IMR-90 (cell line): ENCODE data around the gene COA5. TPM values are rescaled to one million over a fixed set of nuclear protein-coding genes. Genes with fewer than 3 reads are reported as not detected.

Experiments
- ATAC-seq: fragments of 200-7000 bp; cut with Tn5 transposase; 2 replicates; pipeline ENCODE4 v1.9.1; 2020; ENCODE audit warnings: low read depth, mild to moderate bottlenecking, moderate library complexity
- BruUV-seq: library from RNA; stranded (reverse); fragments of 400-500 nt; replicated peaks from 2 replicates; lab custom pipeline; 2021; lab: Mats Ljungman, UMichigan
- CTCF ChIA-PET: fragments of 300-600 bp; formaldehyde crosslinking; extraction: SDS; loops from one replicate; lab custom pipeline; 2021; ENCODE audit warnings: antibody characterized with exemption; lab: Yijun Ruan, JAX
- POLR2A ChIA-PET: fragments of 300-600 bp; sonication (Branson Sonifier 250); formaldehyde crosslinking; loops from one replicate; lab custom pipeline; 2022; ENCODE audit warnings: antibody characterized with exemption; ENCODE audit not compliant: unreplicated experiment; lab: Charles Lee
- DNase-seq: peaks from one replicate; pipeline ENCODE4 v3.0.0; 2013
- H2AFZ ChIP-seq: replicated peaks from 2 replicates; pipeline ENCODE3; 2013; ENCODE audit warnings: low read length, mild to moderate bottlenecking; ENCODE audit not compliant: poor library complexity
- H2AK5ac ChIP-seq: 2 replicates; pipeline ENCODE4 v1.6.1; 2013; ENCODE audit warnings: low read depth, low read length, inconsistent platforms
- H2AK9ac ChIP-seq: replicated peaks from 2 replicates; pipeline ENCODE3; 2013; ENCODE audit warnings: mild to moderate bottlenecking, low read depth, low read length, moderate library complexity; ENCODE audit not compliant: poor library complexity
- H2BK120ac ChIP-seq: 2 replicates; pipeline ENCODE4 v1.6.1; 2013; ENCODE audit warnings: low read depth, low read length, inconsistent platforms
- H2BK15ac ChIP-seq: 3 replicates; pipeline ENCODE4 v1.6.1; 2013; ENCODE audit warnings: low read depth, low read length, inconsistent platforms
- H2BK20ac ChIP-seq: 2 replicates; pipeline ENCODE4 v1.6.1; 2013; ENCODE audit warnings: low read depth, mild to moderate bottlenecking, inconsistent platforms, low read length, moderate library complexity
- H2BK5ac ChIP-seq: 2 replicates; pipeline ENCODE4 v1.6.1; 2013; ENCODE audit warnings: mild to moderate bottlenecking, low read depth, low read length, inconsistent platforms; ENCODE audit not compliant: poor library complexity, severe bottlenecking
- H3K14ac ChIP-seq: replicated peaks from 2 replicates; pipeline ENCODE4 v1.6.1; 2013; ENCODE audit warnings: low read depth, low read length, inconsistent platforms
- H3K18ac ChIP-seq: 2 replicates; pipeline ENCODE4 v1.6.1; 2013; ENCODE audit warnings: low read depth, low read length, control low read depth
- H3K23ac ChIP-seq: 2 replicates; pipeline ENCODE4 v1.6.1; 2013; ENCODE audit warnings: low read depth, low read length, inconsistent platforms
- H3K27ac ChIP-seq: 2 replicates; pipeline ENCODE4 v1.5.1; 2013; ENCODE audit warnings: mild to moderate bottlenecking, control low read depth, low read length; ENCODE audit not compliant: insufficient read depth
- H3K27me3 ChIP-seq: 2 replicates; pipeline ENCODE4 v1.6.1; 2013; ENCODE audit warnings: low read length; ENCODE audit not compliant: control insufficient read depth, insufficient read depth
- H3K36me3 ChIP-seq: 2 replicates; pipeline ENCODE4 v1.6.1; 2013; ENCODE audit warnings: low read length, mixed read lengths; ENCODE audit not compliant: control insufficient read depth, insufficient read depth
- H3K4ac ChIP-seq: 2 replicates; pipeline ENCODE4 v1.6.1; 2013; ENCODE audit warnings: low read depth, low read length, inconsistent platforms
- H3K4me1 ChIP-seq: 2 replicates; pipeline ENCODE4 v1.6.1; 2013; ENCODE audit warnings: low read length, mixed read lengths; ENCODE audit not compliant: control insufficient read depth, insufficient read depth
- H3K4me2 ChIP-seq: 2 replicates; pipeline ENCODE4 v1.6.1; 2013; ENCODE audit warnings: low read depth, mild to moderate bottlenecking, control low read depth, low read length, moderate library complexity
- H3K4me3 ChIP-seq: 2 replicates; pipeline ENCODE4 v1.5.1; 2013; ENCODE audit warnings: low read depth, mild to moderate bottlenecking, control low read depth, low read length, moderate library complexity; ENCODE audit not compliant: insufficient read depth
- H3K56ac ChIP-seq: 2 replicates; pipeline ENCODE4 v1.6.1; 2013; ENCODE audit warnings: low read length, inconsistent platforms; ENCODE audit not compliant: insufficient read depth; ENCODE audit errors: extremely low read depth
- H3K79me1 ChIP-seq, 2 experiments: 2 replicates each; pipeline ENCODE4 v1.6.1; 2013; ENCODE audit warnings: low read length in 2 of 2, inconsistent platforms in 1 of 2, low read depth in 1 of 2
- H3K9ac ChIP-seq: 2 replicates; pipeline ENCODE4 v1.6.1; 2013; ENCODE audit warnings: low read depth, low read length, control low read depth
- H3K9me1 ChIP-seq: 2 replicates; pipeline ENCODE4 v1.6.1; 2013; ENCODE audit warnings: low read length, inconsistent platforms; ENCODE audit not compliant: insufficient read depth
- H3K9me3 ChIP-seq: 2 replicates; pipeline ENCODE4 v1.6.1; 2013; ENCODE audit warnings: low read length; ENCODE audit not compliant: control insufficient read depth, insufficient read depth
- H4K20me1 ChIP-seq: 2 replicates; pipeline ENCODE4 v1.6.1; 2013; ENCODE audit warnings: low read length, inconsistent platforms; ENCODE audit not compliant: insufficient read depth
- H4K5ac ChIP-seq: 2 replicates; pipeline ENCODE4 v1.6.1; 2013; ENCODE audit warnings: mild to moderate bottlenecking, low read depth, low read length, control low read depth
- H4K8ac ChIP-seq, 2 experiments: 2 replicates each; pipeline ENCODE4 v1.6.1; 2013; ENCODE audit warnings: low read depth in 2 of 2, low read length in 2 of 2, control low read depth in 1 of 2, inconsistent platforms in 1 of 2
- H4K91ac ChIP-seq: 2 replicates; pipeline ENCODE4 v1.6.1; 2013; ENCODE audit warnings: low read depth, low read length, inconsistent platforms; ENCODE audit not compliant: insufficient read depth
- BHLHE40 ChIP-seq: fragments of 150-350 bp; IDR thresholded peaks from 2 replicates; pipeline ENCODE4 v1.6.1; 2016; ENCODE audit warnings: mild to moderate bottlenecking, low read depth, low read length
- CEBPB ChIP-seq: IDR thresholded peaks from 2 replicates; pipeline ENCODE4 v1.6.1; 2012; ENCODE audit warnings: low read depth, low read length, improper control_type of control experiment
- ELK1 ChIP-seq: fragments of 150-350 bp; IDR thresholded peaks from 2 replicates; pipeline ENCODE4 v1.6.1; 2016; ENCODE audit warnings: low read depth, mild to moderate bottlenecking, low read length, moderate library complexity, borderline replicate concordance
- FOS ChIP-seq: fragments of 150-350 bp; IDR thresholded peaks from 2 replicates; pipeline ENCODE4 v1.6.1; 2016; ENCODE audit warnings: low read depth, low read length
- MAFK ChIP-seq: IDR thresholded peaks from 2 replicates; pipeline ENCODE4 v1.6.1; 2012; ENCODE audit warnings: low read depth, low read length, improper control_type of control experiment
- MAZ ChIP-seq: IDR thresholded peaks from 2 replicates; pipeline ENCODE4 v1.6.1; 2012; ENCODE audit warnings: low read depth, mild to moderate bottlenecking, low read length, improper control_type of control experiment, moderate library complexity, borderline replicate concordance
- NFE2L2 ChIP-seq: fragments of 150-350 bp; IDR thresholded peaks from 2 replicates; pipeline ENCODE4 v1.6.1; 2016; ENCODE audit warnings: low read depth, mild to moderate bottlenecking, low read length
- POLR2A ChIP-seq: IDR thresholded peaks from 2 replicates; pipeline ENCODE4 v1.6.1; 2012; ENCODE audit warnings: mild to moderate bottlenecking, low read depth, low read length
- RAD21 ChIP-seq: IDR thresholded peaks from 2 replicates; pipeline ENCODE4 v1.6.1; 2012; ENCODE audit warnings: low read length, improper control_type of control experiment
- SMC3 ChIP-seq: fragments of 150-350 bp; IDR thresholded peaks from 2 replicates; pipeline ENCODE4 v1.6.1; 2016; ENCODE audit warnings: low read depth, mild to moderate bottlenecking, antibody characterized with exemption, low read length, moderate library complexity
- WGBS, 2 experiments: methylation state at CpG; one replicate each; pipeline versions ENCODE4 v1.1.5 to v1.1.7; 2013; ENCODE audit warnings: missing lambda C conversion rate in 2 of 2; ENCODE audit not compliant: insufficient read length in 1 of 2; ENCODE audit errors: extremely low coverage in 2 of 2; 5-methylcytosine and 5-hydroxymethylcytosine counted together
- dilution Hi-C: fragments of 300-500 bp; cut with HindIII; formaldehyde crosslinking; loops from one replicate; pipeline ENCODE4 v1.14.3; 2018; ENCODE audit warnings: low sequenced_read_pairs; ENCODE audit not compliant: unreplicated experiment
- in situ Hi-C: fragments of 300-500 bp; cut with MboI; formaldehyde crosslinking; loops from 3 replicates; pipeline ENCODE4 v1.14.3; 2019; ENCODE audit warnings: low sequenced_read_pairs, inconsistent platforms, mixed read lengths
- intact Hi-C: fragments of 100-400 bp; cut with micrococcal nuclease; formaldehyde crosslinking; loops from 2 replicates; pipeline ENCODE4 v1.10.0; 2022
- polyA plus RNA-seq, 3 experiments: library from polyadenylated mRNA; depleted of rRNA; stranded (reverse); fragments of >200 nt; gene quantifications; 2 replicates each; pipeline ENCODE4 v1.2.3, GENCODE V29; 2012; ENCODE audit warnings: low replicate concordance in 1 of 3
- total RNA-seq: library from RNA; depleted of rRNA; stranded (reverse); fragments of >200 nt; gene quantifications from 2 replicates; pipeline ENCODE4 v1.2.3, GENCODE V29; 2012

COA5 gene
- total and polyA plus RNA-seq, 2 of the 4 experiments (the other 2 are of a cell fraction) = 8.4 to 14.2 TPM

GRCh38 chr2:98560256-98560771 is 48.0 kb downstream of the COA5 start:
- peak; percentile 96 for DNase-seq
- no TSS peak for BruUV-seq
- dilution Hi-C loops = no loop called here

More at GRCh38 chr2:98560256-98560771, 48.0 kb downstream of the COA5 start:
- Histone ChIP-seq H3K9ac (no peak overlapping the region; the same call in 1 of the 2 replicates), H3K18ac (peak overlapping the region; percentile 56; the same call in 1 of the 2 replicates), H3K4me2 (peak overlapping the region; percentile 79), H2BK5ac (peak overlapping the region; percentile 63), H2AK9ac (no peak overlapping the region), H3K27me3 (no peaks in the 10 kb centered on the region), H3K4ac (peak overlapping the region; percentile 67), H2BK15ac (peak overlapping the region; percentile 23; the same call in 1 of the 3 replicates), H3K56ac (no peak overlapping the region), H3K27ac (peak overlapping the region; percentile 85), H4K91ac (peak overlapping the region; percentile 54), H2BK120ac (peak overlapping the region; percentile 72; the same call in 1 of the 2 replicates), H4K20me1 (peaks cover 5% of the 10 kb centered on the region; the same call in 1 of the 2 replicates), H2AK5ac (peak overlapping the region; percentile 69; the same call in 1 of the 2 replicates), H3K4me3 (no peak overlapping the region), H4K5ac (peak overlapping the region; percentile 5; the same call in 1 of the 2 replicates), H3K79me1 (0 out of 4 replicates have a peak, but pooled peaks cover 0 to 4% of the 10 kb centered on the region in 2 experiments), H3K4me1 (peaks cover 14% of the 10 kb centered on the region), H4K8ac (peak overlapping the region; percentile 19 to 85; a peak in 3 of 4 replicates), H3K14ac (no peak overlapping the region), H3K9me1 (peaks cover 15% of the 10 kb centered on the region), H3K9me3 (no peaks in the 10 kb centered on the region), H2BK20ac (no peak overlapping the region), H2AFZ (peak overlapping the region; percentile 86), H3K36me3 (peaks cover 20% of the 10 kb centered on the region), H3K23ac (no peak overlapping the region)
- ATAC-seq = peak; percentile 94
- WGBS, 2 experiments = 100% methylated on average over 4 of the region's 9 CpGs; no CpG with 5 or more reads in 1 of the 2 experiments
- ChIA-PET CTCF (interaction anchor here (0.5 to 1.0 kb wide), 4 partner anchors 9 to 584 kb away, joined by 3 to 4 read pairs (median 3); no protein-coding TSS in a partner anchor), POLR2A (interaction anchor here (0.5 kb wide), 1 partner anchor 18 kb away, joined by 12 read pairs; no protein-coding TSS in a partner anchor)
- TF ChIP-seq ELK1 = no peak
- peak; percentile 12; the same call in 1 of the 2 replicates for TF ChIP-seq CEBPB
- 0 out of 2 replicates have a peak, but pooled peaks have one; percentile 9 for TF ChIP-seq SMC3
- peak; percentile 54; the same call in 1 of the 2 replicates for TF ChIP-seq FOS
- TF ChIP-seq NFE2L2 = peak; percentile 85
- TF ChIP-seq MAFK = peak; percentile 77
- TF ChIP-seq BHLHE40 = peak; percentile 4; the same call in 1 of the 2 replicates
- TF ChIP-seq MAZ = peak; percentile 33; the same call in 1 of the 2 replicates
- no peak for TF ChIP-seq POLR2A
- 0 out of 2 replicates have a peak, but pooled peaks have one; percentile 9 for TF ChIP-seq RAD21
- in situ Hi-C loops = no loop called here
- intact Hi-C loops = no loop called here
